CD4-positive, alpha-beta T cell (primary cell): ENCODE results near the gene TFG. TPM values are rescaled to one million over a fixed set of nuclear protein-coding genes. Genes with fewer than 3 reads are reported as not detected.

Source experiments
- ATAC-seq: fragments of 200-7000 bp; cut with Tn5 transposase; one replicate; pipeline ENCODE4 v1.10.0; 2022; ENCODE audit warnings: mild to moderate bottlenecking; ENCODE audit not compliant: poor library complexity
- CTCF ChIA-PET: fragments of 350-600 bp; sonication (Branson Sonifier 250); formaldehyde crosslinking; loops from one replicate; lab custom pipeline; 2021; ENCODE audit warnings: antibody characterized with exemption, inconsistent platforms; lab: Charles Lee
- POLR2A ChIA-PET: fragments of 350-600 bp; sonication (Branson Sonifier 250); formaldehyde crosslinking; loops from one replicate; lab custom pipeline; 2021; ENCODE audit warnings: antibody characterized with exemption, inconsistent platforms; lab: Charles Lee
- DNase-seq, 14 experiments: peaks; one replicate each; pipeline ENCODE4 v3.0.0-alpha.2; 2013 to 2020; ENCODE audit warnings: mixed read lengths in 2 of 14
- H3K27ac ChIP-seq, 2 donors: one replicate each; pipeline versions ENCODE4 v1.5.1 to v1.7.0; 2013; ENCODE audit warnings: low read length in 2 of 2, low read depth in 1 of 2, mild to moderate bottlenecking in 1 of 2
- H3K27me3 ChIP-seq, 2 experiments: 1 replicate in 1 of 2; 2 replicates in 1 of 2; pipeline versions ENCODE4 v1.6.1 to v1.7.0; 2013; ENCODE audit warnings: low read length in 2 of 2, control low read depth in 1 of 2, mild to moderate bottlenecking in 1 of 2, moderate library complexity in 1 of 2; ENCODE audit not compliant: insufficient read depth in 2 of 2, control insufficient read depth in 1 of 2
- H3K36me3 ChIP-seq: one replicate; pipeline ENCODE4 v1.6.1; 2013; ENCODE audit warnings: low read length, control low read depth; ENCODE audit not compliant: insufficient read depth
- H3K4me1 ChIP-seq: one replicate; pipeline ENCODE4 v1.6.1; 2013; ENCODE audit warnings: low read length, control low read depth; ENCODE audit not compliant: insufficient read depth
- H3K4me3 ChIP-seq: one replicate; pipeline ENCODE4 v1.5.1; 2013; ENCODE audit warnings: mild to moderate bottlenecking, low read length, moderate library complexity
- H3K9me3 ChIP-seq, 2 experiments: 1 replicate in 1 of 2; 2 replicates in 1 of 2; pipeline versions ENCODE4 v1.6.1 to v1.7.0; 2013; ENCODE audit warnings: low read length in 2 of 2, mild to moderate bottlenecking in 2 of 2, control low read depth in 1 of 2, moderate library complexity in 1 of 2; ENCODE audit not compliant: control insufficient read depth in 1 of 2, insufficient read depth in 1 of 2
- H3K27ac Mint-ChIP-seq: one replicate; pipeline ENCODE4 v1.8.0; 2020; ENCODE audit warnings: mixed read lengths
- H3K27me3 Mint-ChIP-seq: one replicate; pipeline ENCODE4 v1.8.0; 2021; ENCODE audit warnings: mixed read lengths
- H3K36me3 Mint-ChIP-seq: one replicate; pipeline ENCODE4 v1.8.0; 2021; ENCODE audit warnings: low read depth, mixed read lengths
- H3K4me1 Mint-ChIP-seq: one replicate; pipeline ENCODE4 v1.8.0; 2021; ENCODE audit warnings: low read depth, mixed read lengths
- H3K4me3 Mint-ChIP-seq: one replicate; pipeline ENCODE4 v1.8.0; 2020; ENCODE audit warnings: mild to moderate bottlenecking, mixed read lengths
- H3K9me3 Mint-ChIP-seq: one replicate; pipeline ENCODE4 v1.8.0; 2020; ENCODE audit warnings: mixed read lengths
- CTCF ChIP-seq: fragments of 200-600 bp; IDR thresholded peaks from one replicate; pipeline ENCODE4 v1.8.0; 2022; ENCODE audit warnings: antibody characterized with exemption, mild to moderate bottlenecking
- intact Hi-C, 2 experiments: fragments of 100-400 bp; cut with DNase I in 1 of 2; cut with micrococcal nuclease in 1 of 2; formaldehyde crosslinking; loops; one replicate each; pipeline versions ENCODE4 v1.15.1 to v1.9.0; 2023 to 2025; cut with DNase I, micrococcal nuclease
- total RNA-seq, 174 experiments: library from RNA in 2 of 174; stranded (reverse) in 2 of 174; gene quantifications; one replicate each; pipeline ENCODE4 v1.2.3 and lab custom pipeline; 2021 to 2026

TFG gene
- total RNA-seq, 2 experiments from 2014 or later = 56.5 to 58.8 TPM

GRCh38 chr3:100765437-100765975 is 56.2 kb downstream of the TFG start:
- intact Hi-C loops = no loop called here
- H3K9me3 ChIP-seq = no peaks in the 10 kb centered on the region
- Mint-ChIP-seq H3K9me3 (no peaks in the 10 kb centered on the region), H3K36me3 (no peaks in the 10 kb centered on the region), H3K27me3 (no peaks in the 10 kb centered on the region), H3K4me1 (no peaks in the 10 kb centered on the region), H3K4me3 (no peak overlapping the region), H3K27ac (no peak overlapping the region)
- H3K4me3 ChIP-seq = no peak overlapping the region
- H3K36me3 ChIP-seq = no peaks in the 10 kb centered on the region
- no peak for TF ChIP-seq CTCF
- H3K4me1 ChIP-seq = no peaks in the 10 kb centered on the region
- no peak overlapping the region for H3K27ac ChIP-seq
- no peaks in the 10 kb centered on the region for H3K27me3 ChIP-seq
- DNase-seq (no peak), ATAC-seq (no peak)
- ChIA-PET POLR2A (no interaction called here), CTCF (no interaction called here)

GRCh38 chr3:100766069-100766468 is 56.8 kb downstream of the TFG start:
- CTCF ChIA-PET = no interaction called here
- Mint-ChIP-seq H3K4me1 (no peaks in the 10 kb centered on the region), H3K27ac (no peak overlapping the region), H3K4me3 (no peak overlapping the region), H3K27me3 (no peaks in the 10 kb centered on the region), H3K9me3 (no peaks in the 10 kb centered on the region), H3K36me3 (no peaks in the 10 kb centered on the region)
- H3K9me3 ChIP-seq = no peaks in the 10 kb centered on the region
- H3K27me3 ChIP-seq = no peaks in the 10 kb centered on the region
- no peak overlapping the region for H3K27ac ChIP-seq
- no peak for TF ChIP-seq CTCF
- H3K4me1 ChIP-seq = no peaks in the 10 kb centered on the region
- ATAC-seq (no peak), DNase-seq (no peak)
- POLR2A ChIA-PET = no interaction called here
- H3K36me3 ChIP-seq = no peaks in the 10 kb centered on the region
- intact Hi-C loops = no loop called here
- H3K4me3 ChIP-seq = no peak overlapping the region

GRCh38 chr3:100769693-100770092 is 60.4 kb downstream of the TFG start:
- intact Hi-C loops = no loop called here
- no peak overlapping the region for H3K27ac Mint-ChIP-seq
- no peak overlapping the region for H3K4me3 Mint-ChIP-seq
- no peak for ATAC-seq
- Histone ChIP-seq H3K27ac (no peak overlapping the region), H3K4me1 (no peaks in the 10 kb centered on the region), H3K4me3 (no peak overlapping the region), H3K36me3 (no peaks in the 10 kb centered on the region), H3K9me3 (no peaks in the 10 kb centered on the region), H3K27me3 (no peaks in the 10 kb centered on the region)
- TF ChIP-seq CTCF = no peak
- H3K4me1 Mint-ChIP-seq = no peaks in the 10 kb centered on the region
- no peaks in the 10 kb centered on the region for H3K27me3 Mint-ChIP-seq
- ChIA-PET CTCF (no interaction called here), POLR2A (no interaction called here)
- H3K9me3 Mint-ChIP-seq = peaks cover 4% of the 10 kb centered on the region
- DNase-seq = no peak
- no peaks in the 10 kb centered on the region for H3K36me3 Mint-ChIP-seq
